HG02798 (cell line): ENCODE measurements around the gene HOXD4.
A peak's percentile ranks its signal among the peaks of the same experiment; 100 is the strongest.

ENCODE experiments used
- ATAC-seq: cut with Tn5 transposase; IDR thresholded peaks from one replicate; pipeline ENCODE4 v1.9.1; 2021; ENCODE audit warnings: mild to moderate bottlenecking; ENCODE audit not compliant: unreplicated experiment, poor library complexity

HOXD4 gene

GRCh38 chr2:176112375-176113302 lies 38.7 kb upstream of the HOXD4 start:
- ATAC-seq = no peak

- ATAC-seq = no peak
These were observed 37.0 kb upstream of the HOXD4 start for GRCh38 chr2:176114120-176114929.

- no peak for ATAC-seq
These were observed 36.3 kb upstream of the HOXD4 start for GRCh38 chr2:176114930-176115625.

GRCh38 chr2:176115883-176116813 lies 35.2 kb upstream of the HOXD4 start, which contains the start of gene HOXD10:
HOXD10 (plus strand) TSS chr2:176116778; CDS start chr2:176116834, 56 bp downstream.
- no peak for ATAC-seq

GRCh38 chr2:176117162-176117822 lies 34.1 kb upstream of the HOXD4 start:
- ATAC-seq = no peak

GRCh38 chr2:176117823-176118371 lies 33.5 kb upstream of the HOXD4 start:
- no peak for ATAC-seq

GRCh38 chr2:176118601-176119339 lies 32.6 kb upstream of the HOXD4 start:
- ATAC-seq = peak; percentile 56

GRCh38 chr2:176120364-176121189 lies 30.8 kb upstream of the HOXD4 start:
- no peak for ATAC-seq

GRCh38 chr2:176121190-176122051 lies 29.9 kb upstream of the HOXD4 start:
- no peak for ATAC-seq

- ATAC-seq = no peak
These were observed 29.2 kb upstream of the HOXD4 start for GRCh38 chr2:176122052-176122682.

GRCh38 chr2:176122683-176123410 lies 28.5 kb upstream of the HOXD4 start, which contains the start of gene HOXD9:
HOXD9 (plus strand) TSS chr2:176122719; CDS start chr2:176122769, 50 bp downstream.
- no peak for ATAC-seq

GRCh38 chr2:176123411-176124109 lies 27.8 kb upstream of the HOXD4 start:
- no peak for ATAC-seq

- no peak for ATAC-seq
These were observed 27.0 kb upstream of the HOXD4 start for GRCh38 chr2:176124110-176124946.
